ENCODE data around the gene CDK13. TPM values are rescaled to one million over a fixed set of nuclear protein-coding genes. Genes with fewer than 3 reads are reported as not detected.

The CDK13 gene
- total and polyA plus RNA-seq, 9 of the 15 experiments (the other 6 are each of a cell fraction or from before 2014, with no cell fraction given): 9.8 to 46.1 (median 32.4) TPM

- TF ChIP-seq UBTF (IDR thresholded peaks at IDR 0.05; ENCODE audit: borderline replicate concordance in 1 of 2, low read depth in 2 of 2, low read length in 2 of 2) (no peak), ERF (CRISPR knock-in tag; IDR thresholded peaks at IDR 0.05) (no peak), MYBL2 (IDR thresholded peaks at IDR 0.05; ENCODE audit: low read depth) (no peak), MYBL2 (CRISPR knock-in tag; IDR thresholded peaks at IDR 0.05; ENCODE audit: borderline replicate concordance) (no peak), TCFL5 (CRISPR knock-in tag; conservative IDR thresholded peaks at IDR 0.05) (no peak), ZNF217 (CRISPR knock-in tag; IDR thresholded peaks at IDR 0.05) (no peak), ZC3H11A (IDR thresholded peaks at IDR 0.05; ENCODE audit: low read depth, low read length) (no peak), ZBTB9 (CRISPR knock-in tag; IDR thresholded peaks at IDR 0.05) (no peak), THRAP3 (IDR thresholded peaks at IDR 0.05; ENCODE audit: borderline replicate concordance) (no peak), STAT5B (CRISPR knock-in tag; IDR thresholded peaks at IDR 0.05) (no peak), ARHGAP35 (IDR thresholded peaks at IDR 0.05; ENCODE audit: partially characterized antibody) (no peak), CREBBP (IDR thresholded peaks at IDR 0.05; ENCODE audit: low read depth, low read length) (no peak)
Observed at GRCh38 chr7:39969431-39969830, 19.4 kb downstream of the CDK13 start (continued).
